Measurements from ENCODE around the gene SH2B3.

DNA sequence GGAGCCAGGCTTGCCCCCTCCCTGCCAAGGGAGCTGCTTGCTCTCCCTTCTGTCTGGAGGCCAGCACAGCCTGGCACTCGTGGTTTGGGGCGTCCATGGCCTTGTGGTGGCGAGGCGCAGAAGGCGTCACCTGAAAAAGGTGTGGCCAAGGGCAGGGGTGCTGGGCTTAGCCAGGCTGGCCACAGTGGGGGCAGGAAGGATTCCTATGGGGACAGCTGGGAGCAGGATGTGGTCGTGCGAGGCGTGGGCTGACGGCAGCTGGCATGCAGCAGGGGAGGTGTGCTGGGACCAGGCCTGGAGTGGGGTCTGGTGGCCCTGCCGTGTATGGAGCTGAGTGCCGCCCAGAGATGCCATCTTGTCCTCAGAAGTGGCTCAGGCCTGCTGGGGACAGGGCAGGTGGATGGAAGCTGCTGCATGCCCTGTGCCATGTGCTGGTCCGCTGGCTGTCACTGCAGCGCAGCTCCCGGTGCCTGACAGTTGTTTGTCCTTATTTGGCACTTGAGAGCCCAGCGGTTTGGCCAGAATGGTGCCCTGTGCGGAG is 30.0 kb downstream of the SH2B3 start:
- TF ChIP-seq POLR2A (IDR thresholded peaks at IDR 0.05): no peak
- no peak for TF ChIP-seq CTCF (IDR thresholded peaks at IDR 0.05)
- TF ChIP-seq POLR2AphosphoS5 (IDR thresholded peaks at IDR 0.05): no peak
